ENCODE data around the gene ARHGAP31. TPM values are rescaled to one million over a fixed set of nuclear protein-coding genes. Genes with fewer than 3 reads are reported as not detected.

ARHGAP31 gene
- total RNA-seq, 3 donors from 2014 or later (not counting 1 experiment from before 2014, with no cell fraction given): 4.1 to 8.4 (median 8.4) TPM

DNA sequence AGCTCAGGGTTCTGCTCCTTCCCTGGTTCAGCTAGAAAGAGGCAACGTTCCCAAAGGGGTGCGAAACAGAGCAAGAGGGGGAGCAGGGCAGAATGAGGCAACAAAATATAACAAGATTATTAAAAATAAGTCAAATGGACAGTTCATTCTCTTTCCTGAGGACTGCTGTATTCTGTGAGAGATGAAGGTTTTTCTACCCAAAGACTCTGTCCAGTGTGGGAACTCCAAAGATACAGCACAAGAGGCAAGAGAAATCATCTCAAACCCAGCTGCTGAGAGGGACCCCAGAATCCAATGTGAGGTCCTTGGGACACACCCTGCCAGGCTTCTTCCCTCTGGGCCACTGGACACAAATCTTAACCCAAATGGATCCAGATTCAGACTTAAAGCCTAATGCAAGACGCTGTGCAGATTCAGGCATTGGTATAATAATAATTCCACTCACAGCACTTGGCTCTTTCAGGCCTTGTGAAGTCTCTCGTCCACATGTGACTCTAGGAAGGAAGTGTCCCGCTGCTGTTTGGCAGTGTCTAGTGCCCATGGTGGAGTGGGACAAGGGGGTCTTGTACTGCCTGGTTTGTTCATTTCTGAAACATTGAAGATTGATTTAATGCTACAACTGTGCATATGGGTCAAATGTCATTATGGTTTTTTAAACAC, 14.5 kb upstream of the ARHGAP31 start:
- H3K36me3 Mint-ChIP-seq: peaks cover 8% of the 10 kb centered on the region
- peaks cover 0 to 3% of the 10 kb centered on the region in 2 donors for H3K9me3 Mint-ChIP-seq
- ATAC-seq (no peak), DNase-seq (no peak)
- Histone ChIP-seq H3K36me3 (ENCODE audit: control insufficient read depth, insufficient read depth, low read length) (no peaks in the 10 kb centered on the region), H3K27ac (ENCODE audit: low read length) (no peak overlapping the region), H3K27me3 (ENCODE audit: control insufficient read depth, insufficient read depth, low read length) (no peaks in the 10 kb centered on the region), H3K9me3 (ENCODE audit: control insufficient read depth, insufficient read depth, low read length) (peaks cover 8% of the 10 kb centered on the region), H3K4me3 (ENCODE audit: low read length) (no peak overlapping the region), H3K4me1 (ENCODE audit: control insufficient read depth, insufficient read depth, low read length) (no peaks in the 10 kb centered on the region)
- no peak overlapping the region for H3K4me3 Mint-ChIP-seq
- no peak overlapping the region for H3K27ac Mint-ChIP-seq
- TF ChIP-seq, protein P1, sequence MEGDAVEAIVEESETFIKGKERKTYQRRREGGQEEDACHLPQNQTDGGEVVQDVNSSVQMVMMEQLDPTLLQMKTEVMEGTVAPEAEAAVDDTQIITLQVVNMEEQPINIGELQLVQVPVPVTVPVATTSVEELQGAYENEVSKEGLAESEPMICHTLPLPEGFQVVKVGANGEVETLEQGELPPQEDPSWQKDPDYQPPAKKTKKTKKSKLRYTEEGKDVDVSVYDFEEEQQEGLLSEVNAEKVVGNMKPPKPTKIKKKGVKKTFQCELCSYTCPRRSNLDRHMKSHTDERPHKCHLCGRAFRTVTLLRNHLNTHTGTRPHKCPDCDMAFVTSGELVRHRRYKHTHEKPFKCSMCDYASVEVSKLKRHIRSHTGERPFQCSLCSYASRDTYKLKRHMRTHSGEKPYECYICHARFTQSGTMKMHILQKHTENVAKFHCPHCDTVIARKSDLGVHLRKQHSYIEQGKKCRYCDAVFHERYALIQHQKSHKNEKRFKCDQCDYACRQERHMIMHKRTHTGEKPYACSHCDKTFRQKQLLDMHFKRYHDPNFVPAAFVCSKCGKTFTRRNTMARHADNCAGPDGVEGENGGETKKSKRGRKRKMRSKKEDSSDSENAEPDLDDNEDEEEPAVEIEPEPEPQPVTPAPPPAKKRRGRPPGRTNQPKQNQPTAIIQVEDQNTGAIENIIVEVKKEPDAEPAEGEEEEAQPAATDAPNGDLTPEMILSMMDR (IDR thresholded peaks at IDR 0.05): no peak
- peaks cover 0 to 3% of the 10 kb centered on the region in 2 donors for H3K4me1 Mint-ChIP-seq
- intact Hi-C loops (cut with micrococcal nuclease): no loop called here
- no peaks in the 10 kb centered on the region for H3K27me3 Mint-ChIP-seq (ENCODE audit: low read depth in 2 of 2)
- 88% methylated on average over 5 of the region's 5 CpGs for WGBS (ENCODE audit: insufficient coverage)

- intact Hi-C loops (cut with micrococcal nuclease): no loop called here
Measured at GRCh38 chr3:119288669-119289403, 5.3 kb upstream of the ARHGAP31 start.

GRCh38 chr3:119289404-119289770, 4.8 kb upstream of the ARHGAP31 start:
- ATAC-seq: no peak
- H3K4me3 Mint-ChIP-seq: no peak overlapping the region
- 88% methylated on average over 2 of the region's 2 CpGs for WGBS (ENCODE audit: insufficient coverage)
- H3K36me3 Mint-ChIP-seq: peaks cover 22% of the 10 kb centered on the region
- no peak overlapping the region for H3K27ac Mint-ChIP-seq
- peaks cover 10 to 13% of the 10 kb centered on the region in 2 donors for H3K9me3 Mint-ChIP-seq
- peaks cover 15 to 52% of the 10 kb centered on the region in 2 donors for H3K27me3 Mint-ChIP-seq (ENCODE audit: low read depth in 2 of 2)
- intact Hi-C loops (cut with micrococcal nuclease): no loop called here
- DNase-seq: no peak
- no peaks in the 10 kb centered on the region for H3K36me3 ChIP-seq (ENCODE audit: control insufficient read depth, insufficient read depth, low read length)
- peaks cover 33% of the 10 kb centered on the region for H3K4me1 ChIP-seq (ENCODE audit: control insufficient read depth, insufficient read depth, low read length)
- H3K27me3 ChIP-seq (ENCODE audit: control insufficient read depth, insufficient read depth, low read length): peaks cover 14% of the 10 kb centered on the region
- H3K9me3 ChIP-seq (ENCODE audit: control insufficient read depth, insufficient read depth, low read length): no peaks in the 10 kb centered on the region
- H3K4me1 Mint-ChIP-seq: peaks cover 33 to 40% of the 10 kb centered on the region in 2 donors
- TF ChIP-seq, protein P1 (IDR thresholded peaks at IDR 0.05): no peak
- H3K4me3 ChIP-seq (ENCODE audit: low read length): no peak overlapping the region
- H3K27ac ChIP-seq (ENCODE audit: low read length): no peak overlapping the region

More at GRCh38 chr3:119288669-119289403, 5.3 kb upstream of the ARHGAP31 start:
- H3K9me3 ChIP-seq (ENCODE audit: control insufficient read depth, insufficient read depth, low read length): no peaks in the 10 kb centered on the region
- peaks cover 15 to 52% of the 10 kb centered on the region in 2 donors for H3K27me3 Mint-ChIP-seq (ENCODE audit: low read depth in 2 of 2)
- no peak overlapping the region for H3K27ac Mint-ChIP-seq
- TF ChIP-seq, protein P1 (IDR thresholded peaks at IDR 0.05): no peak
- H3K9me3 Mint-ChIP-seq: peaks cover 10 to 13% of the 10 kb centered on the region in 2 donors
- ATAC-seq: no peak
- 96% methylated on average over 3 of the region's 3 CpGs for WGBS (ENCODE audit: insufficient coverage)
- H3K36me3 Mint-ChIP-seq: peaks cover 22% of the 10 kb centered on the region
- H3K36me3 ChIP-seq (ENCODE audit: control insufficient read depth, insufficient read depth, low read length): no peaks in the 10 kb centered on the region
- H3K4me1 Mint-ChIP-seq: peaks cover 28 to 37% of the 10 kb centered on the region in 2 donors
- H3K27me3 ChIP-seq (ENCODE audit: control insufficient read depth, insufficient read depth, low read length): peaks cover 14% of the 10 kb centered on the region
- H3K4me3 Mint-ChIP-seq: no peak overlapping the region
- H3K4me1 ChIP-seq (ENCODE audit: control insufficient read depth, insufficient read depth, low read length): peaks cover 28% of the 10 kb centered on the region
- no peak overlapping the region for H3K27ac ChIP-seq (ENCODE audit: low read length)
- DNase-seq: no peak
- H3K4me3 ChIP-seq (ENCODE audit: low read length): no peak overlapping the region

All from natural killer cell (primary cell).